Activated naive CD4-positive, alpha-beta T cell treated with anti-CD3 and anti-CD28 coated beads, Interleukin-2, amount 10 ng/mL, durations not matched to agents 7 days and 5 days (primary cell): ENCODE measurements around the gene KPNB1.

Source experiments
- CTCF ChIA-PET: fragments of 350-600 bp; sonication (Branson Sonifier 250); formaldehyde crosslinking; loops from one replicate; lab custom pipeline; 2021; ENCODE audit warnings: antibody characterized with exemption; lab: Charles Lee
- DNase-seq: peaks from one replicate; pipeline ENCODE4 v3.0.0-alpha.2; 2020
- H3K27ac Mint-ChIP-seq: one replicate; pipeline ENCODE4 v1.8.0; 2021; ENCODE audit warnings: mild to moderate bottlenecking, moderate library complexity, mixed read lengths
- H3K27me3 Mint-ChIP-seq: one replicate; pipeline ENCODE4 v1.8.0; 2021; ENCODE audit warnings: mild to moderate bottlenecking, mixed read lengths
- H3K36me3 Mint-ChIP-seq: one replicate; pipeline ENCODE4 v1.8.0; 2021; ENCODE audit warnings: mixed read lengths
- H3K4me1 Mint-ChIP-seq: one replicate; pipeline ENCODE4 v1.8.0; 2021; ENCODE audit warnings: mixed read lengths
- H3K4me3 Mint-ChIP-seq: one replicate; pipeline ENCODE4 v1.8.0; 2021; ENCODE audit warnings: mild to moderate bottlenecking, moderate library complexity, mixed read lengths
- H3K9me3 Mint-ChIP-seq: one replicate; pipeline ENCODE4 v1.8.0; 2021; ENCODE audit warnings: mixed read lengths

The KPNB1 gene

GRCh38 chr17:47649153-47649971 is at the start of gene KPNB1:
Gene KPNB1, plus strand, starts transcription at chr17:47649919. Its CDS starts 326 bp downstream, at chr17:47650245.
- Mint-ChIP-seq H3K9me3 (no peaks in the 10 kb centered on the region), H3K4me3 (peak within 1 kb of the TSS; percentile 97)

GRCh38 chr17:47603830-47604597 is 45.7 kb upstream of the KPNB1 start:
- no peaks in the 10 kb centered on the region for H3K27me3 Mint-ChIP-seq
- no peaks in the 10 kb centered on the region for H3K4me1 Mint-ChIP-seq
- H3K9me3 Mint-ChIP-seq: no peaks in the 10 kb centered on the region
- peaks cover 43% of the 10 kb centered on the region for H3K36me3 Mint-ChIP-seq
- DNase-seq: no peak
- no peak overlapping the region for H3K4me3 Mint-ChIP-seq
- no peak overlapping the region for H3K27ac Mint-ChIP-seq
- CTCF ChIA-PET: interaction anchor here (1.3 to 2.1 kb wide), 2 partner anchors 12 kb away, joined by 4 to 6 read pairs; no protein-coding TSS in a partner anchor

More at GRCh38 chr17:47649153-47649971, at the start of gene KPNB1:
- Mint-ChIP-seq H3K4me1 (peaks cover 55% of the 10 kb centered on the region), H3K27ac (peak within 1 kb of the TSS; percentile 96), H3K27me3 (peaks cover 12% of the 10 kb centered on the region), H3K36me3 (peaks cover 37% of the 10 kb centered on the region)
- CTCF ChIA-PET: interaction anchor here (1.0 to 2.1 kb wide), 5 partner anchors 13 to 84 kb away, joined by 3 to 9 read pairs (median 4); partner anchors contain the start of gene TBX21
- DNase-seq: peak; percentile 99

DNA sequence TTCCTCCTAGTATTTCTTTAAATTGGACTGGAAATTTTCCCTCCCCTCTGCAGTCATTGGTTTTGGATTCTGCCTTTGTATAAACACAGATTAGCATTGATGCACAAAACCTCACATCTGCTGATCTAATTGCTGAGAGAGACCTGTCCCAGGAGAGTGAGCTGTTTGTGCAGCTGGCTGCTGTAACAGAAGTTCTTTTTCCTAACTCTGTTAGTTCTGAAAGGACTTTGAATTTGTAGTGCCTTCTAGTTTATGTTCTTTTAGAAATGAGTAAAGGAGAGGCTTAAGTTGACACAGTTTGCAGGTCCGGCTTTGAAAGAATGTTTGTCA is 45.2 kb upstream of the KPNB1 start:
- H3K36me3 Mint-ChIP-seq: peaks cover 42% of the 10 kb centered on the region
- no peak overlapping the region for H3K27ac Mint-ChIP-seq
- CTCF ChIA-PET: interaction anchor here (2.1 kb wide), 1 partner anchor 11 kb away, joined by 6 read pairs; no protein-coding TSS in a partner anchor

GRCh38 chr17:47605011-47605410 is 44.7 kb upstream of the KPNB1 start:
- DNase-seq: no peak
- Mint-ChIP-seq H3K4me1 (peaks cover 3% of the 10 kb centered on the region), H3K27me3 (no peaks in the 10 kb centered on the region), H3K4me3 (no peak overlapping the region), H3K36me3 (peaks cover 42% of the 10 kb centered on the region), H3K9me3 (no peaks in the 10 kb centered on the region), H3K27ac (no peak overlapping the region)
- CTCF ChIA-PET: interaction anchor here (2.1 kb wide), 1 partner anchor 11 kb away, joined by 6 read pairs; no protein-coding TSS in a partner anchor

More for the DNA sequence above, 45.2 kb upstream of the KPNB1 start:
- Mint-ChIP-seq H3K4me1 (no peaks in the 10 kb centered on the region), H3K4me3 (no peak overlapping the region), H3K27me3 (no peaks in the 10 kb centered on the region), H3K9me3 (no peaks in the 10 kb centered on the region)
- no peak for DNase-seq

GRCh38 chr17:47607481-47607880 is 42.2 kb upstream of the KPNB1 start:
- Mint-ChIP-seq H3K4me3 (no peak overlapping the region), H3K36me3 (peaks cover 36% of the 10 kb centered on the region), H3K9me3 (no peaks in the 10 kb centered on the region), H3K27ac (peak overlapping the region; percentile 2), H3K4me1 (peaks cover 5% of the 10 kb centered on the region), H3K27me3 (no peaks in the 10 kb centered on the region)
- no peak for DNase-seq
- CTCF ChIA-PET: no interaction called here

DNA sequence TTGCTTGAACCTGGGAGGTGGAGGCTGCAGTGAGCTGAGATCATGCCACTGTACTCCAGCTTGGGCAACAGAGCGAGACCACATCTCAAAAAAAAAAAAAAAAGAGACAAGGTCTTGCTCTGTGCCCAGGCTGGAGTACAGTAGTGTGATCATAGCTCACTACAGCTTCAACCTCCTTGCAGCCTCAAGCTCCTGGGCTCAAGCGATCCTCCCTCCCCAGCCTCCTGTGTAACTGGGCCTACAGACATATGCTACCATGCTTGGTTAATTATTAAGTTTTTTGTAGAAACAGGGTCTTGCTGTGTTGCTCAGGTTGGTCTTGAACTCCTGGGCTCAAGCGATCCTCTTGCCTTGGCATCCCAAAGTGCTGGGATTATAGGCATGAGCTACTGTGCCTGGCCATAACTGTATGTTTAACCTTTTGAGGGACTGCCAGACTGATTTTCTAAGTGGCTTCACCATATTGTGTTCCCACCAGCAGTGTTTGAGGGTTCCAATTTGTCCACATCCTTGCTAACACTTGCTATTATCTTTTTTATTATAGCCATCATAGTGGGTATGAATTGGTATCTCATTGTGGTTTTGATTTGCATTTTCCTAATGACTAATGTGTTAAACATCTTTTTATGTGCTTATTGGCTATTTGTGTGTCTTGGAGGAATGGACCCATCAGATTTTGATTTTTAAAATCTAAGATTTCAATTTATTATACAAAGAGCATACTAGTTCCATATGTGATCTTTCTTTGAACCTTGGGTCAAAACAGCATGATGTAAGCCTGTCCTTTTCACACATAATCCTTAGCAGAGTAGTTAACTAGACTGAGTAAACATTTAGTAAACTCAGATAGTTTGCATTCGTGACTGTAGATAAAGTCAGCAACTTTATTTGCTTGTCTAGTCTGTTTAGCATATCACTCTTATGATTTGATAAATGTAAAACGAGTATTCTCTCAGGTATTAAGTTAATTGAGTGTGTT is 38.1 kb upstream of the KPNB1 start:
- no peak for DNase-seq
- Mint-ChIP-seq H3K27ac (no peak overlapping the region), H3K4me1 (peaks cover 5% of the 10 kb centered on the region), H3K27me3 (no peaks in the 10 kb centered on the region), H3K4me3 (no peak overlapping the region), H3K36me3 (peaks cover 22% of the 10 kb centered on the region), H3K9me3 (no peaks in the 10 kb centered on the region)
- CTCF ChIA-PET: no interaction called here

GRCh38 chr17:47615766-47616424 is 33.8 kb upstream of the KPNB1 start:
- H3K4me3 Mint-ChIP-seq: no peak overlapping the region
- DNase-seq: no peak
- H3K36me3 Mint-ChIP-seq: peaks cover 28% of the 10 kb centered on the region

DNA sequence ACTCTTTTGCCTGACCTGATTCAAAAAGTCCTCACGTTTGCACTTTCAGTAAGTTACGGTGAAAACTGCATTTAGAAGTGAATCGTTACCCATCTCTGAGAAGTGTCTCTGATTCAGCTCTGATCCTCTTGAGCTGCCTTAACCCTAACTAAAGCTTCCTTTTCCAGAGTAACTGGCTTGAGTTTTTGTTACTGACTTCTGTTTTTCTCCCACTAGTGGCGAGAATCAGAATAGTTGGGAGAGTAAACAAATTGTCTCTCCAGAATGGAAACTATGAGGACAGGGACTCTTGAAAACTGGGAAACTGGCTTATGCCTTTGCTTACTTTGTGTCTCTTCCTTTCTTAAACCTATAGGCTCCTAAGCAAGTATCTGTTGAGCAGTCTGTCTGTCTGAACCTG is 31.3 kb upstream of the KPNB1 start:
- H3K4me3 Mint-ChIP-seq: no peak overlapping the region
- peaks cover 13% of the 10 kb centered on the region for H3K4me1 Mint-ChIP-seq
- no peak overlapping the region for H3K27ac Mint-ChIP-seq
- no peaks in the 10 kb centered on the region for H3K27me3 Mint-ChIP-seq
- H3K36me3 Mint-ChIP-seq: peaks cover 35% of the 10 kb centered on the region
- CTCF ChIA-PET: interaction anchor here (1.1 to 1.5 kb wide), 4 partner anchors 22 to 257 kb away, joined by 3 to 4 read pairs (median 4); no protein-coding TSS in a partner anchor
- DNase-seq: no peak
- no peaks in the 10 kb centered on the region for H3K9me3 Mint-ChIP-seq

More at GRCh38 chr17:47615766-47616424, 33.8 kb upstream of the KPNB1 start:
- Mint-ChIP-seq H3K9me3 (no peaks in the 10 kb centered on the region), H3K4me1 (peaks cover 8% of the 10 kb centered on the region), H3K27me3 (no peaks in the 10 kb centered on the region), H3K27ac (no peak overlapping the region)
- CTCF ChIA-PET: interaction anchor here (0.8 to 4.7 kb wide), 16 partner anchors 9 to 386 kb away, joined by 3 to 24 read pairs (median 6); partner anchors contain the start of gene KPNB1

GRCh38 chr17:47620503-47621245 is 29.0 kb upstream of the KPNB1 start:
- Mint-ChIP-seq H3K27ac (no peak overlapping the region), H3K9me3 (no peaks in the 10 kb centered on the region), H3K27me3 (no peaks in the 10 kb centered on the region), H3K4me3 (no peak overlapping the region), H3K36me3 (peaks cover 45% of the 10 kb centered on the region), H3K4me1 (peaks cover 13% of the 10 kb centered on the region)
- CTCF ChIA-PET: interaction anchor here (1.0 kb wide), 1 partner anchor 13 kb away, joined by 3 read pairs; no protein-coding TSS in a partner anchor
- DNase-seq: no peak

- CTCF ChIA-PET: no interaction called here
- H3K4me3 Mint-ChIP-seq: no peak overlapping the region
- no peaks in the 10 kb centered on the region for H3K27me3 Mint-ChIP-seq
- DNase-seq: no peak
- H3K4me1 Mint-ChIP-seq: peaks cover 13% of the 10 kb centered on the region
- H3K27ac Mint-ChIP-seq: no peak overlapping the region
- peaks cover 42% of the 10 kb centered on the region for H3K36me3 Mint-ChIP-seq
- no peaks in the 10 kb centered on the region for H3K9me3 Mint-ChIP-seq
These were observed 28.2 kb upstream of the KPNB1 start for GRCh38 chr17:47621293-47622179.

- CTCF ChIA-PET: no interaction called here
- Mint-ChIP-seq H3K27ac (no peak overlapping the region), H3K27me3 (no peaks in the 10 kb centered on the region), H3K4me3 (no peak overlapping the region), H3K36me3 (peaks cover 42% of the 10 kb centered on the region), H3K4me1 (peaks cover 13% of the 10 kb centered on the region), H3K9me3 (no peaks in the 10 kb centered on the region)
- no peak for DNase-seq
These were observed 27.6 kb upstream of the KPNB1 start for GRCh38 chr17:47622180-47622549.

GRCh38 chr17:47624727-47625068 is 25.0 kb upstream of the KPNB1 start:
- Mint-ChIP-seq H3K27ac (no peak overlapping the region), H3K4me3 (no peak overlapping the region), H3K27me3 (no peaks in the 10 kb centered on the region), H3K9me3 (no peaks in the 10 kb centered on the region), H3K4me1 (peaks cover 13% of the 10 kb centered on the region), H3K36me3 (peaks cover 29% of the 10 kb centered on the region)
- no peak for DNase-seq
- CTCF ChIA-PET: interaction anchor here (1.0 kb wide), 1 partner anchor 8 kb away, joined by 3 read pairs; no protein-coding TSS in a partner anchor
